RPMI8226 (cell line): ENCODE results near the gene EPS8L2.
A peak's percentile ranks its signal among the peaks of the same experiment; 100 is the strongest.

Experiments used
- DNase-seq: peaks from one replicate; pipeline ENCODE4 v3.0.0-alpha.2; 2015

The EPS8L2 gene

DNA sequence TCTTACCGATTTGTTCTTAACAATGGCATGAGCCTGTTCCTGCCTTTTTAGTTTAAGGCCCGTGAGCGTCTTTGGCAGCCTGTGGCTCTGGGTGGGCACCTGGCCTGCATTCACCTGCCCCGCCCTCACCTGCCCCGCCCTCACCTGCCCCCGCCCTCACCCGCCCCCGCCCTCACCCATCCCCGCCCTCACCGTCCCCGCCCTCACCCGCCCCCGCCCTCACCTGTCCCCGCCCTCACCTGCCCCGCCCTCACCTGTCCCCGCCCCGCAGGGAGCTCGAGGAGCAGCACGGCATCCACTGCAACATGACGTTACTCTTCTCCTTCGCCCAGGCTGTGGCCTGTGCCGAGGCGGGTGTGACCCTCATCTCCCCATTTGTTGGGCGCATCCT, 57.0 kb downstream of the EPS8L2 start:
- no peak for DNase-seq

DNA sequence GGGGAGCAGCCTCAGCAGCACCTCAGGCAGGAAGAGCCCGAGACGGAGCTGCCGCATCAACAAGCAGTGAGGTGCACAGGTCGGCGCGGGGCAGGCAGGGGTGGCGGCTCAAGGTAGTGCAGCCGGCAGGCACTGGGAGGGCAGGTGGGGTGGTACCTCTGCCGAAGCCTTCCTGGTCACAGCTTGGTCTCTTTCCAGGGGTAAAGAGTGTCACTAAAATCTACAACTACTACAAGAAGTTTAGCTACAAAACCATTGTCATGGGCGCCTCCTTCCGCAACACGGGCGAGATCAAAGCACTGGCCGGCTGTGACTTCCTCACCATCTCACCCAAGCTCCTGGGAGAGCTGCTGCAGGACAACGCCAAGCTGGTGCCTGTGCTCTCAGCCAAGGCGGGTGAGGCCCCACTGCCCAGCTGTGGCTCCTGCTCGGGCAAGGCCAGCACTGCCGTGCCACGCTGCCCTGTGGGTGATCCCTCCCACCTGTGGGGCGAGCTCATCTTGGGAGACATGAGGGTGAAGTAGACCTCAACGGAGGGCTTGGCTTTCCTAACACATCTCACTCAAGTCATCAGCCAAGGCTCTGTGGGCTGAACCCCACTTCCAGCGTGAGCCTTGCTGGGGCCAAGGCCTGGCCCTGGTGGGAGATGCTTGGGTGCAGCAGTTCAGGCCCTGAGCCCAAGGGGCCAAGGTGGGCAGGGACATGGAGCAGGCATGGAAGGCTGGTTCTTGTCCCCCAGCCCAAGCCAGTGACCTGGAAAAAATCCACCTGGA, 57.7 kb downstream of the EPS8L2 start:
- DNase-seq: no peak

DNA sequence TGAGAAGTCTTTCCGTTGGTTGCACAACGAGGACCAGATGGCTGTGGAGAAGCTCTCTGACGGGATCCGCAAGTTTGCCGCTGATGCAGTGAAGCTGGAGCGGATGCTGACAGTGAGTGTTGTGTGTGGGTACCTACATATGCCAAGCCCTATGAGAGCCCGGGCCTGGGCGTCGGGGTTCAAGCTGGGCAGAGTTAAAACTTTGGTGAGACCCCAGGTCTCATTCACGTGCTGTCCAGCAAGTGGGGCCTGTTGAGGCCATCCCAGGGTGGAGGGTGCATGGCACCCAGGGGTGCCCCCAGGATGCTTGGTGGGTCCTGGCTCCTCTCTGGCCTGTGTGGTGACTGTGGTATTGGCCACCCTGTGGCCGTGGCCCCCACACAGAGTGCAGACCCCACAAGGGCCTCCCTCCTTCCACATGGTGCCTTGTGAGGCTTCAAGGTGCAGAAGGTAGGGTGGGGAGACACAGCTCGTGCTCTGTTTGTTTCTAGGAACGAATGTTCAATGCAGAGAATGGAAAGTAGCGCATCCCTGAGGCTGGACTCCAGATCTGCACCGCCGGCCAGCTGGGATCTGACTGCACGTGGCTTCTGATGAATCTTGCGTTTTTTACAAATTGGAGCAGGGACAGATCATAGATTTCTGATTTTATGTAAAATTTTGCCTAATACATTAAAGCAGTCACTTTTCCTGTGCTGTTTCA, 58.4 kb downstream of the EPS8L2 start:
- DNase-seq: no peak

DNA sequence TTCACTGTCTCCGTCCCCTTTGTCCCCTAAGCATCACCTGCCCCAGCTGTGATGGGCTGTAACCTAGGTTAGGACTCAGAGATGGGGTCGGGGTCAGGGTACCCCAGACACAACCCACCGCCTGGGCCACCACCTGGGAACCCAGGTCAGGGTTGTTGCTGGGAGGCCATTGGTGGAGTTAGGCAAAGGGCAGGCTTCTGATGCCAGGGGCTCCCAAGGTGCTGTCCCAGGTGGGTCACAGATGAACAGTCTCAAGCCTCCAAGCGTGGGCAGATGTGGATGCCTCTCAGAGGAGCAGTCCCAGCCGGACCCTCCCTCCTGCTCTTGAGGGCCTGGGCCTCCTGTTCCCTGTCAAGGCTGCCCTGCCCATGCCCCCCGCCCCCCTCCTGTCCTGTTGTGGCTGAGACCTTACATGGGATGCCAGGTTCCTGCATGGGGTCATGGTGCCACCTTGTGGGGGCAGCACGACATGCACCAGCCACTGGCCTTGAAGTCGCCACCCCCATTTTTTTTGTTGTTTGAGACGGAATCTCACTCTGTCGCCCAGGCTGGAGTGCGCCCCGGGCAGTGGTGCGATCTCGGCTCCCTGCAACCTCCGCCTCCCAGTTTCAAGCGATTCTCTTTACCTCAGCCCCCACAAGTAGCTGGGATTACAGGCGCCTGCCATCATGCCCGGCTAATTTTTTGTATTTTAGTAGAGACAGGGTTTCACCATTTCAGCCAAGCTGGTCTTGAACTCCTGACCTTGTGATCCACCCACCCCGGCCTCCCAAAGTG, 59.2 kb downstream of the EPS8L2 start:
- DNase-seq: peak; percentile 74

DNA sequence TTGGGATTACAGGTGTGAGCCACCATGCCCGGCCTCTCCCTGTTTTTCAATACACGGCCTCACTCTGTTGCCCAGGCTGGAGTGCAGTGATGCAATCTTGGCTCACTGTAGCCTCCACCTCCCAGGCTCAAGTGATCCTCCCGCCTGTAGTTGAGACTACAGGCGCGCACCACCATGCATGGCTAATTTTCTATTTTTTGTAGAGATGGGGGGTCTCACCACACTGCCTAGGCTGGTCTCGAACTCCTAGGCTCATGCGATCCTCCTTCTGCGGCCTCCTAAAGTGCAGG, 59.7 kb downstream of the EPS8L2 start:
- DNase-seq: no peak

DNA sequence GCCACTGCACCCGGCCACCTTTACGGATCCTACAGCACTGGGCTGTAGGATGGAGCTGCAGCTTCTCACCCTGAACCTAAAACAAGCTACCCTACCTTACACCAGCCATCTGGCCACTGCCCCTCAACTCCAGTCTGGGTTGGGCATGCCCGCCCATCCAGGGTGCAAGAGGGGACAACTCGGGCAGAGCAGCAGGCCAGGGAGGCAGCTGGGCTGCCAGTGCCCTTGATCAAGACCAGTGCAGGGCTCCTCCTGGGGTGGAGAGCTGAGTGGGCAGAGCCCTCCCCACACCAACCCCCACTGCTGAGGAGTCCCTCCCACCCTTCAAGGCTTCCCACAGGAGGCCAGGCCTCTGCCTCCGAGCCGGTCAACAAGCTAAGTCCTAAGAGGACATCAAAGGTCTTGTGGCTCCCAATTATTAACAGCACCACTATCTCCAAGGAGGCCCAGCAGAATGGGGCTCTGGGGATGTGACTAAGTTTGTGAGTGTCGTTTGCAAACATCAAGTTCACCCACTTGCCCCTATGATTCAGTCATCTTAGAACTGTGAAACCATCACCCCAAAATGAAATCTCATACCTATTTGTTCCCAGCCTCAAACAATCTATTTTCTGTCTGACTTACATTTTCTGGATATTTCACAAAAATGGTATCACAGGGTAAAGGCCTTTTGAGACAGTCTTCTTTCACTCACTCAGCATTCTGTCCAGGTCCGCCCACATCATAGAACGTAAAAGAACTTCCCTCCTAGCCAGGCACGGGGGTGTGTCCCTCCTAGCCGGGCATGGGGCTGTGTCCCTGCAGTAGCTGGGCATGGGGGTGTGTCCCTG, 60.3 kb downstream of the EPS8L2 start:
- no peak for DNase-seq

DNA sequence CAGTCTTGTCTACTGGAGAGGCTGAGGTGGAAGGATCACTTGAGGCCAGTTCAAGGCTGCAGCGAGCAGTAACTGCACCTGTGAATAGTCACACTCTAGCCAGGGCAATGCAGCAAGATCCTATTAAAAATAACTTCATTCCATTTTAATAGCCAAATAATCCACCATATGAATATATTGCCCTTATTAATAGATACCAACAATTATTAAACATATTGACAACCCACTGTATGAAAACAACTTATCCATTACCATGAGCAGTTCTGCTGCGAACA, 60.8 kb downstream of the EPS8L2 start:
- DNase-seq: no peak

DNA sequence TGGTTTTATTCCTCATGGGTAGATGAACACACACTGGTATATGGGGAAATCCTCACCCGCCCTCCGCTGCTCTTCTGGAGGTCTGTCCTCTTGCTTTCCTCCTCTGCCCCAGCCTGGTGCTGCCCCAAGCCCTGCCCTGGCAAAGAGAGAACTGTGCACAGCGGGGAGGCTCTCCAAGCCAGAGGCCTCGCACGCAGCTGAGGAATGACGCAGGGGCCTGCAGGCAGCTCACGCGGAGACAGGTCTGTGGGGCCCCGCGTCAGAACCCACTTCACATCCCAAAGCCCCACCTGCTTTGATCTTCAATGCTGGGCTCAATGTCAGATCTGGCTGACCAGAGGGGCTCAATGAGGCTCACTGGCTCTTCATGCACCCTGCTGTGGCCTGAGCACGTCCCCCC, 61.2 kb downstream of the EPS8L2 start:
- DNase-seq: no peak

DNA sequence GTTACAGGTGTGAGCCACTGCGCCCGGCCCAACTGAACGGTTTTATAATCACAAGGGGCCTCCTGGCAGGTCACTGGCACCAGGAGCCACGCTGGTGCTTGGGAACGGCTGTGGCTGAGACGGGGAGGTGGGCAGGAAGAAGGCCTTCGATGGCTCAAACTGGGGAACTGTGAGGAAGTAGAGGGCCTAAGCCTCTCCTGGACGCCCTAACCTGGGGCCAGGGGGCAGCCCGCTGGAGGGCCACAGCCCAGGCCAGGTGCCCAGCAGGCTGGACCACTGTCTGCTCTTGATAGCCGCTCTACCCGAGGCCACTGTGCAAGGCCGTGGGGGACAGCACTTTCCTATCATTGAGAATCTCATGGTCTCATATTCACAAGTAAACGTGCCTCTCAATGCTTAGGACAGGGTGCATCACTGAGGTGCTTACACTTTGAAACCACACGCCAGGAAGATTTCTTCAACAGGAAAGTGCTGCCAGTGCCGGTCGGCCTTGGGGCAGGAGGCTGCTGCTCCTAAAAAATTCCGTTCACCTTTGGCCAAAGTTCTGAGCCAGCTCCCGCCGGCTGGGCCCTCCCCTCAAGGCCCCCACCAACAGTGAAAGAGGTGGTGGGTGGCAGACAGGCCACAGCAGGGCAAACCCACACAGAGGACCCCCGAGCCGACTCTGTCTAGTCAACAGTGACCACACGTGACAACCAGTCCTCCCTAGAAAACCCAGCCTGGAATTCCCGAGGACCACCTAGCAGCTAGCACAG, 64.0 kb downstream of the EPS8L2 start:
- no peak for DNase-seq

DNA sequence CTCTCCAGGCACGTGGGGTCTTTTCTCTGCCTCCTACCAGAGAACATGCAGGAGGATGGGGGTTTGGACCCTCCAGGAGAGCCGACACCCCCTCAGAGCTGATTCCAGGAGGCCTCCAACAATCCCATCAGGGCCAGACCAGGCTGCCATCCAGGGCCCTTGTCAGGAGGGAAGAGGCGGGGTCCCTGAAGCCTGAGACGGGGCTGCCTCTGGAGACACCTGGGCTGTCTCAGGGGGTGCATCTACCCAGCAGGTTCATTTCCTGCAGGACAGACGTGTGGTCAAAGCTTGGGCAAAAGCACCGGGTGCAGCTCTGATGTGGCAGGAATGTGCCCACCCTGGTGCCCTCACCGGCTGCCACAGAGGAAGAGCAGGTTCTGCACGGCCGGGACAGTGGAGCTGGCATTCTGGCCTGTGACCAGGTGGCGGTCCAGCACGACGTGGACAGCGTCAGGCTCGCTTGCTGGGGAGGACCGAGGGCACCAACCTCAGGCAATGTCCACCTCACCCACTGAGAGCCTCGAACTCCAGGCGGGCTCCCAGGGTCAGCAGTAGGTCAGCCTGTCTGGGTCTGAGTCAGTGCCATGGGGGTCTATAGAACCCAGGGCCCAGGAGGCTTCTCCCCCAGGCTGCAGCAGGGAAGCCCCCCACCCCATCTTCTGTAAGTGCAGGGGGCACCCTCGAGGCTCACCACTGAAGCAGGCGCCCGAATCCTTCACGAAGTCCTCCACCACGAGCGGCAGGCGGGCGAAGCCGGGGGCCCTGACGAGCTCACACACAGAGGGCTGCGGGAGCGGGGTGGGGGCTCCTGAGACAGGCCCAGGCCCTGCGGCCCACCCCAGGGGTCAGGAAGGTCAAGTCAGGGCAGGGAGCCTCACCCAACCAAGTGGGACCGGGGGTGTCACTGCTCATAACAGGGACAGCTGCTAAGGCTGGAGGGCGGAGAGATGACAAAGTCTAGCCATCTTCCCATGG, 64.9 kb downstream of the EPS8L2 start:
- DNase-seq: no peak

DNA sequence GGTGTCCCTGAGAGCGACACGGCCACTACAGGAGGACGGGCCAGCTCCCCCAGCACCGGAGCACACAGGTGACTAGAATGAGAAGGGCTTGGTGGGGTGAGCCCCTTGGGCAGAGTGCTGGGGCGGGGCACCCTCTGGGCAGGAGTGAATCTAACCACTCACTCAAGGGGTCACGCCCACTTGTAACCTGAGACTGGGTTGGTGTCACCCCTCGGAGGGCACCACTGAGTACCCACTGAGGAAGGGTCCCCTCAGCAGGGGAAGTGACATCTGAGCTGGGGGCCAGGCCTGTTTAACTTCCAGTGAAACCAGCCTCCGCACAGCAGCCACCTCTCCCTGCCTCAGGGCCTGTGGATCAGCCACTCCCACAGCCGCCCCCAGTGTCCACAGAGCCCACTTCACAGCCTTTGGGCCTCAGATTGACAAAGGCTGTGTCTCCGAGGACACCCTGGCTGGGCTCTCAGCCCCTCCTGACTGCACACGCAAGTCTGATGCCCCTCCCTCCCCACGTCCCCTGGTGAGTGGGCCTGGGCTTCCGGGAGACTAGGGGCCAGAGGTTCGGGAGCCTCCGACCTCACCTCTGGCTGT, 65.7 kb downstream of the EPS8L2 start:
- no peak for DNase-seq

DNA sequence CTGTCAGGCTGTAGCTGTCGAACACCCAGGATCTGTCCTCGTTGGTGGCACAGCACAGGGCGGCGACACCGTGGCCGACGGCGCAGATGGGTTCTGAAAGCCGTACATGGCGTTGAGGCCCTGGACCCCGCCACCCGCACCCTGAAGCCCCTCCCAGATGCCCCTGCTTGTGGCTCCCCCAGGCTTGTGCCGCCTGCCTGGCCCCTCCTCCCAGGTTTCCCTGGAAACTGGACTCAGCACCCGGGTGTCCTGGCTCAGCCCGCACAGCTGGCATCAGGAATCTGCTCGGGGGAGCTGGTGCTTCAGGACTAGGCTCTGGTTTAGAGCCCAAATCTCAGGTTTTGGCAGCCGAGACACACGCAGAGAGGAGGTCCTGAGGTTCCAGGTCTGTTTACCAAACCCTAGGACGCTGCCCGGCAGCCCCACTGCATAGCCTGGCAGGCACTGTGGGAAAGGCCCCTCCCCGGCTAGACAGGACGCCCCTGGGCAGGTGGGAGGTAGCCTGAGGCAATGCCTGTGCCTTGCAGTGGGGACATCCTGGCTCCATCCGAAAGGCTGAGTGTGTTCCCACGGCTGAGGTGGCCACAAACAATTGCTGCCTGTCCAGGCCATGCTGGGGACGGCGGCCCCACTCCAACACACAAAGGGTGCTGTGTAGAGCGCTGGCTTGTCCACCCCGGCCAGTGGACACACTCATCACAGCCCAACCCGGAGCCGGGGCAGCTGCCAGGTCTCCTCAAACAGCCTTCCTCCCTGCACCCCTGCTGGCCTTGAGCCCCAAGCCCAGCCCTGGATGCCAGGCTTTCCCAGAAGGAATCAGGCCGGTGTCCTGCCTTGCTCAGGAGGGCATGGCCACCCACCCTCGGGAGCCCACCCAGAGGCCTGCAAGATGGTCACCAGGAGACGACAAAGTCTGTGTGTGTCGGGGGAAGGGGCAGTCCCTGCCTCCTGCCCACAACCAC, 66.7 kb downstream of the EPS8L2 start:
- DNase-seq: no peak

DNA sequence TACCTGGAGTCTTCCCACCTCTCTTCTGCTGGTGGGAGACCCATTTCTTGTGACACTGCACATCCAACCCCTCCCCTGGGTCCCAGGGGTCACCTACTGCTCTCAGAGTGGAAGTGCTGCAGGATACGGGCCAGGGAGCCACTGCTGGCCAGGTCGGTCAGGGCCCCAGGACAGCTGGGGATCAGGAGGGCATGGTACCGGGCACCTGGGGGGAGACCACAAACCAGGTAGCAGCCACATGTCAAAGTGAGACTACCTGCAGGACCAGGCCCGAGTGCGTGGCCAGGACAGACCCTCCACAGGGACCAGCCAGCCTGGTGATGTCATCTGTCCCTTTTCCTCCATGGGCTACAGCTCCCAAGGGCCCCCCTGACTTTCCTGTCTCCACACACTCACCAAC, 67.4 kb downstream of the EPS8L2 start:
- no peak for DNase-seq

DNA sequence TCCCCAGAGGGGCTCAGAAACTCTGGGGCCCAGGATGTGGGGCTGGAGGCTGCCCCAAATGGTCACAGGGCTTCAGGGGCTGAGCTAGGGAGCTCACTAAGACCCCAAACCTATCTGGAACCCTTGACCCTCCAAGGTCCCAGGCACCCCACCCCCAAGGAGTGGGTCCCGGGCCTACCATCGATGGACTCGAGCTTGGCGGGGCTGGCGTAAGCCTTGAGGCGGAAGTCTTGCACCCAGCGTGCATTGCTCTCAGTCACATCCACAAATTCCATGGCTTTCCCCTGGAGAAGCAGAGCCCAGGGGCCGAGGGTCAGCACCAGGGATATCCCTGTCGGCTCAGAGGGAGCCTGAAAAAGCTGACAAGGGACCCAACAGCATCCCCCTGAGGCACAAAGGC, 67.8 kb downstream of the EPS8L2 start:
- DNase-seq: no peak

DNA sequence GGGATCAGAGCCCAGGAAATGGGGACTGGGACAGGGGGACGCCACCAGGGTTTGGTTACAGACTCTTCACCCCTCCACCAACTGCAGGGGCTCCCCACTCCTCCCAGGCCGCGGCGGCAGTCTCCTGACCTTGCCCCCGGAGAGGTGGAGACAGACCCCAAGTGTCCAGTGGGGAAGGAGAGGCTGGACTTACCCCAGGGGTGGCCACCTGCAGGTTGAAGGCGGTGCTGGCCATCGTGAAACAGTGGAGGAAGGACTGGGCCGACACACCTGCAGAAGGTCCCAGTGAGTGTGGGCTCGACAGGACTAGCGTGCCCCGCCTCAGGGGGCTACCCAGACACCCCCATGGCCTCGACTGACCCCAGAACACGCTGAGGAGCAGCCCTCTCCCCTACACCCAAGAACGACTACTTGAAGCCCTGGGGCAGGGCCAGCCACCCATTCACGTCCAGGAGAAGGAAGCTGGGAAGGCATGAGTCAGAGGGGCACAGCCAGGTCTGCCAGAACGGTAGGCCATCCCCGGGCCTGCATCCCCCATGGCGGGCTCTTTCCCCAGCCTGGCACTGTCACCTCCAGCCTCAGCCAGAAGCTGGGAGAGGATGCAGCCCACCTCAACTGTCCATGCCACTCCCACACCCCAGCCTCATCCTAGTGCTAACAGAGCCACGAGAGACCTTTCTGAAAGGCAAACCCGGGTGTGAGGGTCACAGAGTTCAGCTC, 69.0 kb downstream of the EPS8L2 start:
- no peak for DNase-seq

DNA sequence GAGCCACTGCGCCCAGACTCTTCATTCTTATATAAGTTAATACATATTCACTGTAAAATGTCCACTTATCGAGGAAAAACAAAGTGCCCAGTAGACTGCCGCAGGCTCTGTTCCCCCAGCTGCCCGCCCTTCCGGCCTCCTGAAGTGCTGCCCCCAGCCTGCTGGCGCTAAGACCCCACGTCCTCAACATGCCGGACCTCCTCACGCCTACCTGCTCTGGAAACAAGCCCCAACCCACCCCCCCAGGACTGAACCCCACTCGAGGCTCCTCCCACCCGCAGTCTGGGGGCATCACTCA, 70.2 kb downstream of the EPS8L2 start:
- no peak for DNase-seq

DNA sequence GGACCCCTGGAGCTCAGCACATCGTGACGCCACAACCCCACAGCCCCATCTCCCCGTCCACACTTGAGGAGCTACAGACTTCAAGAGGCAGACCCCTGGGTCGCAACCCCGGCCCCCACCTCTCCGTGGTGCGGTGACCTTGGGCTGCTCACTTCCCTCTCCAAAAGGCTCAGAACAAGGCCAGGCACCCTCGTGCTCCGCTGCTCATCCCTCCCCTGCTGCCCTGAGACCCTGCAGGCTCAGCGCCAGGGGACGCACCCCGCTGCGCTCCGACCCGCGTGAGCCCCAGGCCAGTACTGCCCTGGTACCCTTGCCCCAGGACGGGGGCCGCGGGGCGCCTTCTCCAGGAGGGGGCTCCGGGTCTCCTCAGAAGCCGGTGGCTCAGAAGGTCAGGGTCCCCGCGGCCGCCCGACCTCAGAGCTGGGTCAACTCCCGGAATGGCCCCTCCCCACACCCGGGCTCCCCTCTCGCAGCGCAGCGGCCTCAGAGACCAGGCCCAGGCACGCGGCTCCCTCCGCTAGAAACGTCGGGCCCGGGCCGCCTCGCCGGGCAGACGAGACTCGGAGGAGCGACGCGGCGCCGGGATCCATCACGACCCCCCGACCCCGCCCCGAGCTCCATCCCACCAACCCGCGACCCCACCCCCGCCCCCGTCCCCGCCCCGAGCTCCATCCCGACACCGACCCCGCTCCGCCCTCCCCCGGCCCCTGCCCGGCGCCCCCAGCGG, 70.7 kb downstream of the EPS8L2 start:
- DNase-seq: peak; percentile 49
